GM06990 (cell line): ENCODE data around the gene TMEM138.

Experiments used
- DNase-seq: peaks from one replicate; pipeline ENCODE4 v3.0.0-alpha.2; 2011; ENCODE audit not compliant: insufficient read length; ENCODE audit errors: extremely low read depth
- H3K27me3 ChIP-seq: replicated peaks from 2 replicates; pipeline ENCODE4 v1.6.0; 2011; ENCODE audit warnings: low read length; ENCODE audit not compliant: control insufficient read depth, insufficient read depth
- H3K36me3 ChIP-seq: 2 replicates; pipeline ENCODE4 v1.5.1; 2011; ENCODE audit warnings: low read length; ENCODE audit not compliant: control insufficient read depth, insufficient read depth
- H3K4me3 ChIP-seq: replicated peaks from 2 replicates; pipeline ENCODE4 v1.5.1; 2011; ENCODE audit warnings: low read depth, mild to moderate bottlenecking, control low read depth, low read length
- TF ChIP-seq, protein P1 (sequence below): IDR thresholded peaks from 2 replicates; pipeline ENCODE4 v1.5.1; 2011; ENCODE audit warnings: low read length, control low read depth, mild to moderate bottlenecking, inconsistent platforms; ENCODE audit not compliant: insufficient read depth, poor library complexity, severe bottlenecking

TMEM138 gene

DNA sequence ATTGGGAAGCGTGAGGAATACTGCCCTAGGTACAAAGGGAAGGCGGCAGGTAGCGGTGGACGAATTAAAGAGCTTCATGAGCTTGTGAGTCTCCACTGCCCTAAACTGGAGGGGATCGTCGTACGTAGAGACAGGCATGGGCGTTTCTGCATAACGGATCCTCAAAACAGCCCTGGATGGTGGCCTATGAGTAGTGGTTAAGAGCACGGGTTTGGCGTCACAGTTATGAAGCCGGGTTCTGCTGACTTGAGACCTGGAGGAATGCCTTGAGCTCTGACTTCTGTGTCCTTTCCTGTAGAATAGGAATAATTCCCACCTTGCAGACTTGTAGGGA, 335 bp downstream of the TMEM138 start:
- TF ChIP-seq, protein P1, sequence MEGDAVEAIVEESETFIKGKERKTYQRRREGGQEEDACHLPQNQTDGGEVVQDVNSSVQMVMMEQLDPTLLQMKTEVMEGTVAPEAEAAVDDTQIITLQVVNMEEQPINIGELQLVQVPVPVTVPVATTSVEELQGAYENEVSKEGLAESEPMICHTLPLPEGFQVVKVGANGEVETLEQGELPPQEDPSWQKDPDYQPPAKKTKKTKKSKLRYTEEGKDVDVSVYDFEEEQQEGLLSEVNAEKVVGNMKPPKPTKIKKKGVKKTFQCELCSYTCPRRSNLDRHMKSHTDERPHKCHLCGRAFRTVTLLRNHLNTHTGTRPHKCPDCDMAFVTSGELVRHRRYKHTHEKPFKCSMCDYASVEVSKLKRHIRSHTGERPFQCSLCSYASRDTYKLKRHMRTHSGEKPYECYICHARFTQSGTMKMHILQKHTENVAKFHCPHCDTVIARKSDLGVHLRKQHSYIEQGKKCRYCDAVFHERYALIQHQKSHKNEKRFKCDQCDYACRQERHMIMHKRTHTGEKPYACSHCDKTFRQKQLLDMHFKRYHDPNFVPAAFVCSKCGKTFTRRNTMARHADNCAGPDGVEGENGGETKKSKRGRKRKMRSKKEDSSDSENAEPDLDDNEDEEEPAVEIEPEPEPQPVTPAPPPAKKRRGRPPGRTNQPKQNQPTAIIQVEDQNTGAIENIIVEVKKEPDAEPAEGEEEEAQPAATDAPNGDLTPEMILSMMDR: no peak
- DNase-seq: no peak
- Histone ChIP-seq H3K36me3 (peaks cover 14% of the 10 kb centered on the region), H3K4me3 (peak overlapping the region; percentile 77), H3K27me3 (no peaks in the 10 kb centered on the region)

DNA sequence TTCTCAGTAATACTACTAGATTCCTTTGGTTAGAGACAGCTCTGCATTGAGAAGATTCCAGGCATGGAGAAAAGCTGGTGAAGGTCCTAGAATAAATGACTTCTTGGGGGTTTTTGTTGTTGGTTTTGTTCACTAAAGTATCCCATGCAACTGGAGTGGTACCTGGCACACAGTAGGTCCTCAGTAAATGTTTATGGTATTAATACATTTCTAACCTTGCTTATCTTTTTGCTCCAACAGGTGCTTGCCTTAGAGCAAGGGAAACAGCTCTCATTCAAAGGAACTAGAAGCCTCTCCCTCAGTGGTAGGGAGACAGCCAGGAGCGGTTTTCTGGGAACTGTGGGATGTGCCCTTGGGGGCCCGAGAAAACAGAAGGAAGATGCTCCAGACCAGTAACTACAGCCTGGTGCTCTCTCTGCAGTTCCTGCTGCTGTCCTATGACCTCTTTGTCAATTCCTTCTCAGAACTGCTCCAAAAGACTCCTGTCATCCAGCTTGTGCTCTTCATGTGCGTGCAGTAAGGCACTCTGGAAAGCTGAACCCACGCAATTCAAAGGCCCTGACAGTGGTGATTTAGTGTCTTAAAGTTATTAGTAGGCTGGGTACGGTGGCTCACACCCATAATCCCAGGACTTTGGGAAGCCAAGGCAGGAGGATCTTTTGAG, 2.0 kb downstream of the TMEM138 start:
- H3K4me3 ChIP-seq: no peak overlapping the region
- no peak for DNase-seq
- TF ChIP-seq, protein P1: no peak
- no peaks in the 10 kb centered on the region for H3K27me3 ChIP-seq
- peaks cover 24% of the 10 kb centered on the region for H3K36me3 ChIP-seq

DNA sequence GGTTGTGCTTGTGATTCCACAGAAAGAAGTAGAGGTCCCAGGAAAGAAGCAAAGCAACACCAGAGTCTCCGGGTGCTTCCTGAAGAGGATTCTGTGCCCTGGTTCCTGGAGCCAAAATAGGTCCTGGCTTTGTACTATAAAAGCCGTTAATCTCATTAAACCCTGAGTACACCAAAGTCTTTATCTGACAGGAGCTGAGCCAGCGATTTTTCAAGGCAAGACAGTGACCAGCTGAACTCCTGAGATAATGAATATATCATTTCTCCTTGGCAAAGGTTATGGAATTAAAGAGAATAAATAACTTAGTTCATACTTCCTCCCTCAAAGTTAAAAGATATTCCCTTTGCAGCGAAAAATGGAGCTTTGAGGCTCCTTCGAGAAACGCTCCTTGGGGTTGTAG, 5.2 kb downstream of the TMEM138 start:
- TF ChIP-seq, protein P1: no peak
- no peak overlapping the region for H3K4me3 ChIP-seq
- H3K27me3 ChIP-seq: no peaks in the 10 kb centered on the region
- no peak for DNase-seq
- peaks cover 26% of the 10 kb centered on the region for H3K36me3 ChIP-seq

DNA sequence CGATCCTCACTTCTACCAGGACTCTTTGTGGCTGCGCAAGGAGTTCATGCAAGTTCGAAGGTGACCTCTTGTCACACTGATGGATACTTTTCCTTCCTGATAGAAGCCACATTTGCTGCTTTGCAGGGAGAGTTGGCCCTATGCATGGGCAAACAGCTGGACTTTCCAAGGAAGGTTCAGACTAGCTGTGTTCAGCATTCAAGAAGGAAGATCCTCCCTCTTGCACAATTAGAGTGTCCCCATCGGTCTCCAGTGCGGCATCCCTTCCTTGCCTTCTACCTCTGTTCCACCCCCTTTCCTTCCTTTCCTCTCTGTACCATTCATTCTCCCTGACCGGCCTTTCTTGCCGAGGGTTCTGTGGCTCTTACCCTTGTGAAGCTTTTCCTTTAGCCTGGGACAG, 6.5 kb downstream of the TMEM138 start:
- peaks cover 26% of the 10 kb centered on the region for H3K36me3 ChIP-seq
- TF ChIP-seq, protein P1: no peak
- no peak overlapping the region for H3K4me3 ChIP-seq
- DNase-seq: no peak
- no peaks in the 10 kb centered on the region for H3K27me3 ChIP-seq

DNA sequence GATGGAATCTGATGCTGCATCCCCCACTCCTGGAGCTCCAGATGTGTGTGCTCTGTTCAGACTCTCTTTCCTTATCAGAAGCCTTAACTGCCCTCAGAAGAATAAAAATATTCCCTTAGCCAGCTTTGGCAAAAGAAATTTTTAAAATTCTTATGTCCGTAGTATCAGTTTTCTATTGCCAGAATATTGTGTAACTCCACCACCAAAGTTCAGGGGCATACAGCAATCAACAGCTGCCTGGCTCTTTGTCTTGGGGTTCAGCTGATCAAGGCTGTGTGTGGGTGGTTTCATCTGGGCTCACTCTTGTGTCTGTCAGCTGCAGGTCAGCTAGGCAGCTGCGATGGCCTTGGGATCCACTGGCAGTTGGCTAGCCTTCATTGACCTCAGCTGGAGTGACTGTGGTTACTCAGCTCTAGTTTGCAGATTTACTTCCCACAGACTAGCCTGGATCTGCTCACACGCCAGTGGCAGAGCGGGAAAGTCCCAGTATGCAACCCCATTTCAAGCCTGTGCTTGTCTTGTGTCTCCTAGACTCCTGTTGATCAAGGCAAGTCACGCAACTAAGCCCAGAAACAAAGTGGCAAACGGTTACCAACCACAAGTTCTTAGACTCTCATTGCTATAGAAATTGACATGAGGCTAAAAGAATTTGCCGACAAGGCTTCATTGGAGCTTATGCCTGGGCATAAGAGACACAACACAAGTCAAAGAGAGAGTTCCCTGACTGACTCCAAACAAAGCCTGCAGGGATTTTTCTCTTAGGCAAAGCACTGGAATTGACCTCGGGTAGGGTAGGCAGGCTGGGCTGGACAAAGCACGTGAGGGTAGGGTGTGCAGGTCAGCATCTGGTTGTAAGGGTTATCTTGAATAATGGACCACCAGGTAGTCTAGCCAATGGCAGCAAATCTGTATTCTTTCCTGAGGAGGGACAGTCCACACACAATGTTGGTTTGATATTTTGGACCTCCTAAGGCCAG, 7.5 kb downstream of the TMEM138 start:
- peaks cover 21% of the 10 kb centered on the region for H3K36me3 ChIP-seq
- no peak for DNase-seq
- no peaks in the 10 kb centered on the region for H3K27me3 ChIP-seq
- TF ChIP-seq, protein P1: no peak
- H3K4me3 ChIP-seq: no peak overlapping the region
